Mammary epithelial cell (primary cell): ENCODE measurements around the gene FHIT.

Experiments used
- EZH2 ChIP-seq: IDR thresholded peaks from 2 replicates; pipeline ENCODE4 v1.6.1; 2012; ENCODE audit warnings: low read length, inconsistent platforms, borderline replicate concordance
- TF ChIP-seq, protein P1 (sequence below), 2 donors: IDR thresholded peaks in 1 of 2; conservative IDR thresholded peaks in 1 of 2; 2 replicates each; pipeline ENCODE4 v1.5.1; 2011 to 2012; ENCODE audit warnings: inconsistent platforms in 2 of 2, low read length in 2 of 2, mild to moderate bottlenecking in 2 of 2, control low read depth in 1 of 2, low read depth in 1 of 2; ENCODE audit not compliant: insufficient read depth in 1 of 2; ENCODE audit errors: extremely low read depth in 1 of 2

- TF ChIP-seq, protein P1, sequence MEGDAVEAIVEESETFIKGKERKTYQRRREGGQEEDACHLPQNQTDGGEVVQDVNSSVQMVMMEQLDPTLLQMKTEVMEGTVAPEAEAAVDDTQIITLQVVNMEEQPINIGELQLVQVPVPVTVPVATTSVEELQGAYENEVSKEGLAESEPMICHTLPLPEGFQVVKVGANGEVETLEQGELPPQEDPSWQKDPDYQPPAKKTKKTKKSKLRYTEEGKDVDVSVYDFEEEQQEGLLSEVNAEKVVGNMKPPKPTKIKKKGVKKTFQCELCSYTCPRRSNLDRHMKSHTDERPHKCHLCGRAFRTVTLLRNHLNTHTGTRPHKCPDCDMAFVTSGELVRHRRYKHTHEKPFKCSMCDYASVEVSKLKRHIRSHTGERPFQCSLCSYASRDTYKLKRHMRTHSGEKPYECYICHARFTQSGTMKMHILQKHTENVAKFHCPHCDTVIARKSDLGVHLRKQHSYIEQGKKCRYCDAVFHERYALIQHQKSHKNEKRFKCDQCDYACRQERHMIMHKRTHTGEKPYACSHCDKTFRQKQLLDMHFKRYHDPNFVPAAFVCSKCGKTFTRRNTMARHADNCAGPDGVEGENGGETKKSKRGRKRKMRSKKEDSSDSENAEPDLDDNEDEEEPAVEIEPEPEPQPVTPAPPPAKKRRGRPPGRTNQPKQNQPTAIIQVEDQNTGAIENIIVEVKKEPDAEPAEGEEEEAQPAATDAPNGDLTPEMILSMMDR (conservative IDR thresholded peaks at IDR 0.05 in 1 of 2, IDR thresholded peaks at IDR 0.05 in 1 of 2; ENCODE audit: extremely low read depth in 1 of 2, insufficient read depth in 1 of 2, low read depth in 1 of 2, low read length in 2 of 2), result no peak
- no peak for TF ChIP-seq EZH2
Measured at GRCh38 chr3:59922192-59922591, 1329.1 kb downstream of the FHIT start.
